ENCODE data around the gene EPHA8. TPM values are rescaled to one million over a fixed set of nuclear protein-coding genes. Genes with fewer than 3 reads are reported as not detected.

The EPHA8 gene
- total RNA-seq, 3 donors from 2014 or later (not counting 1 experiment from before 2014, with no cell fraction given): not detected

- no peak overlapping the region for H3K4me3 Mint-ChIP-seq
- no peaks in the 10 kb centered on the region for H3K9me3 ChIP-seq (ENCODE audit: control insufficient read depth, insufficient read depth, low read length)
- no peaks in the 10 kb centered on the region for H3K4me1 ChIP-seq (ENCODE audit: control insufficient read depth, insufficient read depth, low read length)
- no peaks in the 10 kb centered on the region for H3K9me3 Mint-ChIP-seq
- H3K36me3 Mint-ChIP-seq: no peaks in the 10 kb centered on the region
- no peak overlapping the region for H3K27ac ChIP-seq (ENCODE audit: low read length)
- H3K4me1 Mint-ChIP-seq: no peaks in the 10 kb centered on the region
- no peak for ATAC-seq
- DNase-seq: no peak
- intact Hi-C loops (cut with micrococcal nuclease): no loop called here
- H3K27ac Mint-ChIP-seq: no peak overlapping the region
- TF ChIP-seq CTCF (IDR thresholded peaks at IDR 0.05): no peak
- H3K36me3 ChIP-seq (ENCODE audit: control insufficient read depth, insufficient read depth, low read length): no peaks in the 10 kb centered on the region
- 66% methylated on average over 22 of the region's 22 CpGs for WGBS (ENCODE audit: insufficient coverage)
- no peak overlapping the region for H3K4me3 ChIP-seq (ENCODE audit: low read length)
- H3K27me3 ChIP-seq (ENCODE audit: control insufficient read depth, insufficient read depth, low read length): peaks cover 3% of the 10 kb centered on the region
- peaks cover 10 to 18% of the 10 kb centered on the region in 2 donors for H3K27me3 Mint-ChIP-seq (ENCODE audit: low read depth in 2 of 2)
Measured at GRCh38 chr1:22600071-22600816, 37.0 kb downstream of the EPHA8 start.

DNA sequence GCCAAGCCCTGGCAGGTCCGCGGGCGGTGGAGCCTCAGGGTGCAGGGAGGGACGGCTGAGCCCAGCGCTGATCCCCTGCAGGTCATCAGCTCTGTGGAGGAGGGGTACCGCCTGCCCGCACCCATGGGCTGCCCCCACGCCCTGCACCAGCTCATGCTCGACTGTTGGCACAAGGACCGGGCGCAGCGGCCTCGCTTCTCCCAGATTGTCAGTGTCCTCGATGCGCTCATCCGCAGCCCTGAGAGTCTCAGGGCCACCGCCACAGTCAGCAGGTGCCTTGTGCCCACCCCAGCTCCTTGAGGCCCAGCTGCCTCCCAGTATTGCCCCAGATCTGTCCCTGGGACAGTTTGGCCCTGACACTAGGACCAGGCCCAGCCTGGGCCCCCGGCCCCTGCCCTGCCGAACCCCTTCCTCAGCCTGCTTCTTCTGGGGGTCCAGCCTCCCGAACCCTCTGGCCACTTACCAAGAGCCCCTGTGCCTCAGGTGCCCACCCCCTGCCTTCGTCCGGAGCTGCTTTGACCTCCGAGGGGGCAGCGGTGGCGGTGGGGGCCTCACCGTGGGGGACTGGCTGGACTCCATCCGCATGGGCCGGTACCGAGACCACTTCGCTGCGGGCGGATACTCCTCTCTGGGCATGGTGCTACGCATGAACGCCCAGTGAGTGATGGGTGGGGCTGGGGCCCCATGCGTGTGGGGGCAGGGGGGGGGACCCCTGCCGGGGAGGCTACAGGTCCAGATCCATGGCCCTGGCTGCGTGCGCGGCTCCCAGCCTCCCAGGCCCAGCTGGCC, 37.7 kb downstream of the EPHA8 start:
- Histone ChIP-seq H3K9me3 (ENCODE audit: control insufficient read depth, insufficient read depth, low read length) (no peaks in the 10 kb centered on the region), H3K27me3 (ENCODE audit: control insufficient read depth, insufficient read depth, low read length) (peaks cover 3% of the 10 kb centered on the region), H3K27ac (ENCODE audit: low read length) (no peak overlapping the region), H3K4me3 (ENCODE audit: low read length) (no peak overlapping the region), H3K4me1 (ENCODE audit: control insufficient read depth, insufficient read depth, low read length) (no peaks in the 10 kb centered on the region), H3K36me3 (ENCODE audit: control insufficient read depth, insufficient read depth, low read length) (no peaks in the 10 kb centered on the region)
- H3K27me3 Mint-ChIP-seq (ENCODE audit: low read depth in 2 of 2): peaks cover 14 to 18% of the 10 kb centered on the region in 2 donors
- no peaks in the 10 kb centered on the region for H3K9me3 Mint-ChIP-seq
- H3K4me1 Mint-ChIP-seq: no peaks in the 10 kb centered on the region
- H3K27ac Mint-ChIP-seq: no peak overlapping the region
- no peak for TF ChIP-seq CTCF (IDR thresholded peaks at IDR 0.05)
- no peak overlapping the region for H3K4me3 Mint-ChIP-seq
- ATAC-seq (no peak), DNase-seq (no peak)
- H3K36me3 Mint-ChIP-seq: no peaks in the 10 kb centered on the region
- intact Hi-C loops (cut with micrococcal nuclease): no loop called here
- 89% methylated on average over 39 of the region's 39 CpGs for whole genome bisulfite sequencing (ENCODE audit: insufficient coverage)

GRCh38 chr1:22601610-22602009, 38.3 kb downstream of the EPHA8 start:
- no peak overlapping the region for H3K4me3 ChIP-seq (ENCODE audit: low read length)
- peaks cover 3% of the 10 kb centered on the region for H3K27me3 ChIP-seq (ENCODE audit: control insufficient read depth, insufficient read depth, low read length)
- H3K27ac ChIP-seq (ENCODE audit: low read length): no peak overlapping the region
- no peak for ATAC-seq
- H3K9me3 ChIP-seq (ENCODE audit: control insufficient read depth, insufficient read depth, low read length): no peaks in the 10 kb centered on the region
- Mint-ChIP-seq H3K27me3 (ENCODE audit: low read depth in 2 of 2) (peaks cover 15 to 23% of the 10 kb centered on the region in 2 donors), H3K27ac (no peak overlapping the region), H3K4me3 (no peak overlapping the region), H3K9me3 (no peaks in the 10 kb centered on the region), H3K4me1 (no peaks in the 10 kb centered on the region), H3K36me3 (no peaks in the 10 kb centered on the region)
- intact Hi-C loops (cut with micrococcal nuclease): no loop called here
- TF ChIP-seq CTCF (IDR thresholded peaks at IDR 0.05): no peak
- no peaks in the 10 kb centered on the region for H3K36me3 ChIP-seq (ENCODE audit: control insufficient read depth, insufficient read depth, low read length)
- WGBS (ENCODE audit: insufficient coverage): 88% methylated on average over 12 of the region's 12 CpGs
- DNase-seq: no peak
- H3K4me1 ChIP-seq (ENCODE audit: control insufficient read depth, insufficient read depth, low read length): no peaks in the 10 kb centered on the region
